Stimulated activated CD4-positive, alpha-beta T cell treated with anti-CD3 and anti-CD28 coated beads, Interleukin-4, amount 100 ng/mL, for 24 hours (primary cell): Measurements from ENCODE around the gene COMTD1.
"Not testable (repeated sequence)": the region's sequence is repeated elsewhere in the genome, so short reads cannot be mapped to it uniquely, and the experiment has no call there.

ENCODE experiments used
- DNase-seq: peaks from one replicate; pipeline ENCODE4 v3.0.0-alpha.2; 2020

The COMTD1 gene

GRCh38 chr10:75191821-75192568 lies 43.8 kb downstream of the COMTD1 start:
- no peak for DNase-seq

GRCh38 chr10:75189266-75190096 lies 46.3 kb downstream of the COMTD1 start:
- DNase-seq: no peak

GRCh38 chr10:75188522-75188921 lies 47.2 kb downstream of the COMTD1 start:
- not testable (repeated sequence) for DNase-seq

GRCh38 chr10:75187961-75188426 lies 47.8 kb downstream of the COMTD1 start:
- peak; percentile 71 for DNase-seq

GRCh38 chr10:75186310-75186709 lies 49.4 kb downstream of the COMTD1 start:
- DNase-seq: no peak
